ENCODE measurements around the gene MOGAT2. TPM values are rescaled to one million over a fixed set of nuclear protein-coding genes. Genes with fewer than 3 reads are reported as not detected.

Gene MOGAT2
- total and polyA plus RNA-seq, 12 donors = 0.11 to 0.34 (median 0.15) TPM; not detected in 8

DNA sequence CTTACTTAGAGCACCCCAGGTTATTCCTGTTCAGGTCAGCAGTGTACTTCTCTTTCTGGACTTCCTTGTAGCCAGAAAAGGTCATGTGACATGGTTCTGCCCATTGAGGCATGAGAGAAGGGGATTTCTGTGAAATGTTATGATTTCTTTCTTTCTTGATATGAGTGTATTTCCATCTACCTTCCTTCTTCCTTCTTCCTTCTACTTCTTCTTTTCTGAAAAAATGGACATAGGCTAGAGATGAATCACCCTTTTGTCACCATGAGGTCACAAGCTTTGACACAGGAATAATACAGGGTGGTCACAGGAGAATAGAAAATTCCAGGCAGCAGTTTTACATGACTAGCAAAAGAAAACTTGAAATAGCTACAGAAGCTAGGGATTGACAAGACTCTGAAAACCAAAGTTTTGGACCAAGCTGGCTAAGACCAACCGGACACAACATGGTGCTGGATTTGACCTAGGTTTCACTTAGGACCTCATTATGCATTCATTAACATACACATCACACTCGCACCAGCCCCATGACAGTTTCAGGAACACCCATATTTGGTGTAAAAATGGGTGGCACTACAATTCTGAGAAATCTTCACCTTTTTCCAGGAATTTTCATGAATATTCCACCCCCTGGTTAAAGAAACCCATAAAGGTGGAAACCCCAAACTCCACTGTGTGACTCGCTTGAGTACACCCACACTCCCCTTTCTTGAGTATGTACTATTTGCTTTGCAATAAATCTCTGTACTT lies 27.6 kb upstream of the MOGAT2 start:
- no peak for TF ChIP-seq POLR2A (IDR thresholded peaks at IDR 0.05)

GRCh38 chr11:75691804-75692203 lies 25.8 kb upstream of the MOGAT2 start:
- Histone ChIP-seq H3K27ac (no peak overlapping the region), H3K27me3 (no peaks in the 10 kb centered on the region), H3K9me3 (replicated peaks in 1 of 3) (no peaks in the 10 kb centered on the region), H3K4me3 (no peak overlapping the region), H3K36me3 (replicated peaks in 1 of 2) (no peaks in the 10 kb centered on the region), H3K4me1 (replicated peaks in 1 of 2) (peaks cover 0 to 3% of the 10 kb centered on the region in 2 donors)
- no peak for DNase-seq
- intact Hi-C loops (cut with DNase I) = no loop called here
- WGBS, 4 donors = 84 to 94% (median 87%) methylated on average over 4 of the region's 4 CpGs
- TF ChIP-seq, protein P1, sequence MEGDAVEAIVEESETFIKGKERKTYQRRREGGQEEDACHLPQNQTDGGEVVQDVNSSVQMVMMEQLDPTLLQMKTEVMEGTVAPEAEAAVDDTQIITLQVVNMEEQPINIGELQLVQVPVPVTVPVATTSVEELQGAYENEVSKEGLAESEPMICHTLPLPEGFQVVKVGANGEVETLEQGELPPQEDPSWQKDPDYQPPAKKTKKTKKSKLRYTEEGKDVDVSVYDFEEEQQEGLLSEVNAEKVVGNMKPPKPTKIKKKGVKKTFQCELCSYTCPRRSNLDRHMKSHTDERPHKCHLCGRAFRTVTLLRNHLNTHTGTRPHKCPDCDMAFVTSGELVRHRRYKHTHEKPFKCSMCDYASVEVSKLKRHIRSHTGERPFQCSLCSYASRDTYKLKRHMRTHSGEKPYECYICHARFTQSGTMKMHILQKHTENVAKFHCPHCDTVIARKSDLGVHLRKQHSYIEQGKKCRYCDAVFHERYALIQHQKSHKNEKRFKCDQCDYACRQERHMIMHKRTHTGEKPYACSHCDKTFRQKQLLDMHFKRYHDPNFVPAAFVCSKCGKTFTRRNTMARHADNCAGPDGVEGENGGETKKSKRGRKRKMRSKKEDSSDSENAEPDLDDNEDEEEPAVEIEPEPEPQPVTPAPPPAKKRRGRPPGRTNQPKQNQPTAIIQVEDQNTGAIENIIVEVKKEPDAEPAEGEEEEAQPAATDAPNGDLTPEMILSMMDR (IDR thresholded peaks at IDR 0.05) = no peak
- TF ChIP-seq POLR2A (IDR thresholded peaks at IDR 0.05) = no peak

More for the DNA sequence above, 27.6 kb upstream of the MOGAT2 start:
- no peaks in the 10 kb centered on the region for H3K9me3 ChIP-seq (replicated peaks in 1 of 3)
- intact Hi-C loops (cut with DNase I) = no loop called here
- no peaks in the 10 kb centered on the region for H3K36me3 ChIP-seq (replicated peaks in 1 of 2)
- no peak overlapping the region for H3K27ac ChIP-seq
- no peak overlapping the region for H3K4me3 ChIP-seq
- 75 to 83% (median 82%) methylated on average over 3 of the region's 3 CpGs for WGBS, 4 donors
- DNase-seq = no peak
- H3K27me3 ChIP-seq = no peaks in the 10 kb centered on the region
- peaks cover 0 to 3% of the 10 kb centered on the region in 2 donors for H3K4me1 ChIP-seq (replicated peaks in 1 of 2)

GRCh38 chr11:75697906-75698581 lies 19.6 kb upstream of the MOGAT2 start:
- intact Hi-C loops (cut with DNase I) = no loop called here
- WGBS, 4 donors = 58 to 83% (median 76%) methylated on average over 4 of the region's 4 CpGs
- H3K27ac ChIP-seq = no peak overlapping the region
- no peaks in the 10 kb centered on the region for H3K9me3 ChIP-seq (replicated peaks in 1 of 3)
- no peaks in the 10 kb centered on the region for H3K27me3 ChIP-seq
- TF ChIP-seq POLR2A (IDR thresholded peaks at IDR 0.05) = no peak
- TF ChIP-seq, protein P1 (IDR thresholded peaks at IDR 0.05) = no peak
- no peak overlapping the region for H3K4me3 ChIP-seq
- no peak for DNase-seq
- no peaks in the 10 kb centered on the region for H3K36me3 ChIP-seq (replicated peaks in 1 of 2)
- H3K4me1 ChIP-seq (replicated peaks in 1 of 2) = no peaks in the 10 kb centered on the region

GRCh38 chr11:75700940-75701339 lies 16.7 kb upstream of the MOGAT2 start:
- intact Hi-C loops (cut with DNase I) = no loop called here
- Histone ChIP-seq H3K27me3 (no peaks in the 10 kb centered on the region), H3K36me3 (replicated peaks in 1 of 2) (no peaks in the 10 kb centered on the region), H3K9me3 (replicated peaks in 1 of 3) (no peaks in the 10 kb centered on the region), H3K27ac (no peak overlapping the region), H3K4me3 (no peak overlapping the region), H3K4me1 (replicated peaks in 1 of 2) (peaks cover 0 to under 1% of the 10 kb centered on the region in 2 donors)
- WGBS, 4 donors = 47 to 62% (median 59%) methylated on average over 2 of the region's 2 CpGs
- no peak for DNase-seq
- no peak for TF ChIP-seq POLR2A (IDR thresholded peaks at IDR 0.05)
- TF ChIP-seq, protein P1 (IDR thresholded peaks at IDR 0.05) = no peak

Data from adrenal gland (tissue), 12 donors.